Measurements from ENCODE around the gene KIAA1549. TPM values are rescaled to one million over a fixed set of nuclear protein-coding genes. Genes with fewer than 3 reads are reported as not detected.

KIAA1549 gene
- total and polyA plus RNA-seq, 5 donors from 2014 or later = 0.10 TPM; not detected in 4

- no peaks in the 10 kb centered on the region for H3K4me1 ChIP-seq (ENCODE audit: control insufficient read depth, insufficient read depth, low read length, poor library complexity, severe bottlenecking)
- no peaks in the 10 kb centered on the region for H3K27me3 Mint-ChIP-seq
- H3K4me3 Mint-ChIP-seq = no peak overlapping the region
- ATAC-seq (ENCODE audit: low read depth in 2 of 2) (no peak), DNase-seq (no peak)
- H3K4me1 Mint-ChIP-seq = no peaks in the 10 kb centered on the region
- H3K36me3 Mint-ChIP-seq = no peaks in the 10 kb centered on the region
- H3K27ac ChIP-seq (ENCODE audit: insufficient read depth, low read length, poor library complexity, severe bottlenecking) = no peak overlapping the region
- no peaks in the 10 kb centered on the region for H3K9me3 Mint-ChIP-seq
- no peaks in the 10 kb centered on the region for H3K36me3 ChIP-seq (ENCODE audit: control insufficient read depth, insufficient read depth, low read length)
- H3K27me3 ChIP-seq (ENCODE audit: control insufficient read depth, insufficient read depth, low read length) = peaks cover 5% of the 10 kb centered on the region
- H3K27ac Mint-ChIP-seq = no peak overlapping the region
- no peaks in the 10 kb centered on the region for H3K9me3 ChIP-seq (ENCODE audit: control insufficient read depth in 2 of 2, low read length in 2 of 2)
- no peak overlapping the region for H3K4me3 ChIP-seq (ENCODE audit: low read depth, low read length)
These were observed 55.0 kb downstream of the KIAA1549 start for GRCh38 chr7:138926241-138926612.

GRCh38 chr7:138924501-138925225 lies 56.5 kb downstream of the KIAA1549 start:
- no peak overlapping the region for H3K4me3 ChIP-seq (ENCODE audit: low read depth, low read length)
- Mint-ChIP-seq H3K36me3 (no peaks in the 10 kb centered on the region), H3K27ac (no peak overlapping the region), H3K9me3 (no peaks in the 10 kb centered on the region), H3K4me3 (no peak overlapping the region), H3K4me1 (peaks cover 0 to 5% (median 1%) of the 10 kb centered on the region in 4 donors), H3K27me3 (no peaks in the 10 kb centered on the region)
- H3K4me1 ChIP-seq (ENCODE audit: control insufficient read depth, insufficient read depth, low read length, poor library complexity, severe bottlenecking) = no peaks in the 10 kb centered on the region
- H3K36me3 ChIP-seq (ENCODE audit: control insufficient read depth, insufficient read depth, low read length) = no peaks in the 10 kb centered on the region
- DNase-seq = no peak
- H3K27me3 ChIP-seq (ENCODE audit: control insufficient read depth, insufficient read depth, low read length) = peaks cover 1% of the 10 kb centered on the region
- H3K27ac ChIP-seq (ENCODE audit: insufficient read depth, low read length, poor library complexity, severe bottlenecking) = no peak overlapping the region
- H3K9me3 ChIP-seq (ENCODE audit: control insufficient read depth in 2 of 2, low read length in 2 of 2) = no peaks in the 10 kb centered on the region
- ATAC-seq (ENCODE audit: low read depth in 2 of 2) = no peak

- H3K27me3 ChIP-seq (ENCODE audit: control insufficient read depth, insufficient read depth, low read length) = peaks cover 1% of the 10 kb centered on the region
- H3K36me3 ChIP-seq (ENCODE audit: control insufficient read depth, insufficient read depth, low read length) = no peaks in the 10 kb centered on the region
- no peaks in the 10 kb centered on the region for H3K4me1 ChIP-seq (ENCODE audit: control insufficient read depth, insufficient read depth, low read length, poor library complexity, severe bottlenecking)
- no peak overlapping the region for H3K4me3 Mint-ChIP-seq
- H3K27me3 Mint-ChIP-seq = no peaks in the 10 kb centered on the region
- H3K4me3 ChIP-seq (ENCODE audit: low read depth, low read length) = no peak overlapping the region
- peaks cover 0 to 6% (median 1%) of the 10 kb centered on the region in 4 donors for H3K4me1 Mint-ChIP-seq
- H3K9me3 ChIP-seq (ENCODE audit: control insufficient read depth in 2 of 2, low read length in 2 of 2) = no peaks in the 10 kb centered on the region
- no peak overlapping the region for H3K27ac ChIP-seq (ENCODE audit: insufficient read depth, low read length, poor library complexity, severe bottlenecking)
- no peak for ATAC-seq (ENCODE audit: low read depth in 2 of 2)
- H3K36me3 Mint-ChIP-seq = no peaks in the 10 kb centered on the region
- H3K27ac Mint-ChIP-seq = no peak overlapping the region
- DNase-seq = no peak
- H3K9me3 Mint-ChIP-seq = no peaks in the 10 kb centered on the region
These were observed 59.9 kb downstream of the KIAA1549 start for GRCh38 chr7:138921277-138921676.

GRCh38 chr7:138919911-138920310 lies 61.3 kb downstream of the KIAA1549 start:
- Mint-ChIP-seq H3K9me3 (no peaks in the 10 kb centered on the region), H3K4me3 (no peak overlapping the region), H3K27me3 (peaks cover 3% of the 10 kb centered on the region), H3K27ac (no peak overlapping the region), H3K4me1 (peaks cover 0 to 6% (median 1%) of the 10 kb centered on the region in 4 donors), H3K36me3 (no peaks in the 10 kb centered on the region)
- H3K4me1 ChIP-seq (ENCODE audit: control insufficient read depth, insufficient read depth, low read length, poor library complexity, severe bottlenecking) = no peaks in the 10 kb centered on the region
- ATAC-seq (ENCODE audit: low read depth in 2 of 2) (no peak), DNase-seq (no peak)
- peaks cover 2% of the 10 kb centered on the region for H3K27me3 ChIP-seq (ENCODE audit: control insufficient read depth, insufficient read depth, low read length)
- no peak overlapping the region for H3K27ac ChIP-seq (ENCODE audit: insufficient read depth, low read length, poor library complexity, severe bottlenecking)
- H3K4me3 ChIP-seq (ENCODE audit: low read depth, low read length) = no peak overlapping the region
- H3K36me3 ChIP-seq (ENCODE audit: control insufficient read depth, insufficient read depth, low read length) = no peaks in the 10 kb centered on the region
- no peaks in the 10 kb centered on the region for H3K9me3 ChIP-seq (ENCODE audit: control insufficient read depth in 2 of 2, low read length in 2 of 2)

GRCh38 chr7:138919216-138919615 lies 62.0 kb downstream of the KIAA1549 start:
- ATAC-seq (ENCODE audit: low read depth in 2 of 2) (no peak), DNase-seq (no peak)
- Histone ChIP-seq H3K27ac (ENCODE audit: insufficient read depth, low read length, poor library complexity, severe bottlenecking) (no peak overlapping the region), H3K4me1 (ENCODE audit: control insufficient read depth, insufficient read depth, low read length, poor library complexity, severe bottlenecking) (no peaks in the 10 kb centered on the region), H3K9me3 (ENCODE audit: control insufficient read depth in 2 of 2, low read length in 2 of 2) (no peaks in the 10 kb centered on the region), H3K4me3 (ENCODE audit: low read depth, low read length) (no peak overlapping the region), H3K27me3 (ENCODE audit: control insufficient read depth, insufficient read depth, low read length) (peaks cover 3% of the 10 kb centered on the region), H3K36me3 (ENCODE audit: control insufficient read depth, insufficient read depth, low read length) (no peaks in the 10 kb centered on the region)
- Mint-ChIP-seq H3K4me3 (no peak overlapping the region), H3K4me1 (peaks cover 0 to 6% (median 1%) of the 10 kb centered on the region in 4 donors), H3K27ac (no peak overlapping the region), H3K36me3 (no peaks in the 10 kb centered on the region), H3K9me3 (peaks cover 0 to 2% (median 0%) of the 10 kb centered on the region in 7 donors), H3K27me3 (peaks cover 8% of the 10 kb centered on the region)

- H3K4me1 Mint-ChIP-seq = peaks cover 0 to 6% (median 1%) of the 10 kb centered on the region in 4 donors
- no peak overlapping the region for H3K27ac ChIP-seq (ENCODE audit: insufficient read depth, low read length, poor library complexity, severe bottlenecking)
- no peak overlapping the region for H3K4me3 Mint-ChIP-seq
- H3K4me3 ChIP-seq (ENCODE audit: low read depth, low read length) = no peak overlapping the region
- no peaks in the 10 kb centered on the region for H3K9me3 ChIP-seq (ENCODE audit: control insufficient read depth in 2 of 2, low read length in 2 of 2)
- no peaks in the 10 kb centered on the region for H3K4me1 ChIP-seq (ENCODE audit: control insufficient read depth, insufficient read depth, low read length, poor library complexity, severe bottlenecking)
- DNase-seq = no peak
- no peaks in the 10 kb centered on the region for H3K36me3 Mint-ChIP-seq
- peaks cover 8% of the 10 kb centered on the region for H3K27me3 Mint-ChIP-seq
- H3K9me3 Mint-ChIP-seq = peaks cover 0 to 2% (median 0%) of the 10 kb centered on the region in 7 donors
- no peaks in the 10 kb centered on the region for H3K36me3 ChIP-seq (ENCODE audit: control insufficient read depth, insufficient read depth, low read length)
- ATAC-seq (ENCODE audit: low read depth in 2 of 2) = no peak
- H3K27ac Mint-ChIP-seq = no peak overlapping the region
- H3K27me3 ChIP-seq (ENCODE audit: control insufficient read depth, insufficient read depth, low read length) = peaks cover 3% of the 10 kb centered on the region
These were observed 62.4 kb downstream of the KIAA1549 start for GRCh38 chr7:138918756-138919155.

GRCh38 chr7:138918176-138918575 lies 63.0 kb downstream of the KIAA1549 start:
- Histone ChIP-seq H3K27me3 (ENCODE audit: control insufficient read depth, insufficient read depth, low read length) (peaks cover 3% of the 10 kb centered on the region), H3K36me3 (ENCODE audit: control insufficient read depth, insufficient read depth, low read length) (no peaks in the 10 kb centered on the region), H3K4me1 (ENCODE audit: control insufficient read depth, insufficient read depth, low read length, poor library complexity, severe bottlenecking) (no peaks in the 10 kb centered on the region), H3K4me3 (ENCODE audit: low read depth, low read length) (no peak overlapping the region), H3K27ac (ENCODE audit: insufficient read depth, low read length, poor library complexity, severe bottlenecking) (no peak overlapping the region), H3K9me3 (ENCODE audit: control insufficient read depth in 2 of 2, low read length in 2 of 2) (no peaks in the 10 kb centered on the region)
- ATAC-seq (ENCODE audit: low read depth in 2 of 2) (no peak), DNase-seq (no peak)
- Mint-ChIP-seq H3K4me3 (no peak overlapping the region), H3K27ac (no peak overlapping the region), H3K27me3 (peaks cover 8% of the 10 kb centered on the region), H3K4me1 (peaks cover 0 to 6% (median 1%) of the 10 kb centered on the region in 4 donors), H3K36me3 (no peaks in the 10 kb centered on the region), H3K9me3 (peaks cover 0 to 2% (median 0%) of the 10 kb centered on the region in 7 donors)

- ATAC-seq (ENCODE audit: low read depth in 2 of 2) (no peak), DNase-seq (no peak)
- Mint-ChIP-seq H3K27me3 (peaks cover 8% of the 10 kb centered on the region), H3K4me3 (no peak overlapping the region), H3K36me3 (no peaks in the 10 kb centered on the region), H3K9me3 (peaks cover 0 to 2% (median 0%) of the 10 kb centered on the region in 7 donors), H3K4me1 (peaks cover 0 to 6% (median 1%) of the 10 kb centered on the region in 4 donors), H3K27ac (no peak overlapping the region)
- no peaks in the 10 kb centered on the region for H3K9me3 ChIP-seq (ENCODE audit: control insufficient read depth in 2 of 2, low read length in 2 of 2)
- no peak overlapping the region for H3K27ac ChIP-seq (ENCODE audit: insufficient read depth, low read length, poor library complexity, severe bottlenecking)
- H3K36me3 ChIP-seq (ENCODE audit: control insufficient read depth, insufficient read depth, low read length) = no peaks in the 10 kb centered on the region
- H3K27me3 ChIP-seq (ENCODE audit: control insufficient read depth, insufficient read depth, low read length) = peaks cover 3% of the 10 kb centered on the region
- no peaks in the 10 kb centered on the region for H3K4me1 ChIP-seq (ENCODE audit: control insufficient read depth, insufficient read depth, low read length, poor library complexity, severe bottlenecking)
- no peak overlapping the region for H3K4me3 ChIP-seq (ENCODE audit: low read depth, low read length)
These were observed 63.4 kb downstream of the KIAA1549 start for GRCh38 chr7:138917771-138918170.

Measured in CD4-positive, CD25-positive, alpha-beta regulatory T cell (primary cell).